ENCODE data around the gene ADGRE2. TPM values are rescaled to one million over a fixed set of nuclear protein-coding genes. Genes with fewer than 3 reads are reported as not detected.

ADGRE2 gene
- total RNA-seq, 2 donors from 2014 or later: 0.07 TPM

DNA sequence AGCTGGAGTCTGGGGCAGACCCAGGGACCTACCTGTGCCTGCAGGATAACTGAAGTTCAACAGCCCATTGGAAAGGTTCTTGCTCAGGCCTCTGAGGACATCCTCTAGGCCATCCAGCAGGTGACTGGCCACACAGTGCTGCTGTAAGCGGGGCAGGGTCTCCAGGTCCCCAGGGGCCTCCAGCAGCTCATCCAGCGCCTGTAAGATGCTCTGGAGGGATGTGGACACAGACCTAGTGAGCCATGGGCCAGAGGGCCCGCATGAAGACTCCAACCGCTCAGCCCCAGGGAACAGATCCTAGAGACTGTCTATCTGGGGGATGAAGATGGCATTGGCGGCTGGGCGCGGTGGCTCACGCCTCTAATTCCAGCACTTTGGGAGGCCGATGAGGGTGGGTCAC, 14.0 kb downstream of the ADGRE2 start:
- Histone ChIP-seq H3K4me1 (ENCODE audit: control insufficient read depth, insufficient read depth, low read length) (no peaks in the 10 kb centered on the region), H3K27me3 (ENCODE audit: control insufficient read depth, insufficient read depth, low read length, poor library complexity, severe bottlenecking) (no peaks in the 10 kb centered on the region), H3K27ac (ENCODE audit: low read depth, low read length) (no peak overlapping the region), H3K4me3 (ENCODE audit: low read length) (no peak overlapping the region), H3K36me3 (ENCODE audit: control insufficient read depth, insufficient read depth, low read length) (no peaks in the 10 kb centered on the region), H3K9me3 (ENCODE audit: control insufficient read depth, low read length) (peaks cover 21% of the 10 kb centered on the region), H3K9ac (ENCODE audit: extremely low read depth, low read length, poor library complexity, severe bottlenecking) (no peak overlapping the region)
- Mint-ChIP-seq H3K4me3 (no peak overlapping the region), H3K4me1 (no peaks in the 10 kb centered on the region), H3K27ac (no peak overlapping the region), H3K27me3 (ENCODE audit: insufficient read depth) (peaks cover 5% of the 10 kb centered on the region), H3K9me3 (peaks cover 38% of the 10 kb centered on the region), H3K36me3 (ENCODE audit: low read depth) (no peaks in the 10 kb centered on the region)
- 81 to 89% methylated on average over 7 to 9 of the region's 9 CpGs for WGBS, 2 experiments (ENCODE audit: insufficient coverage in 1 of 2, insufficient read length in 1 of 2)
- no peak for DNase-seq
- TF ChIP-seq, protein P1, sequence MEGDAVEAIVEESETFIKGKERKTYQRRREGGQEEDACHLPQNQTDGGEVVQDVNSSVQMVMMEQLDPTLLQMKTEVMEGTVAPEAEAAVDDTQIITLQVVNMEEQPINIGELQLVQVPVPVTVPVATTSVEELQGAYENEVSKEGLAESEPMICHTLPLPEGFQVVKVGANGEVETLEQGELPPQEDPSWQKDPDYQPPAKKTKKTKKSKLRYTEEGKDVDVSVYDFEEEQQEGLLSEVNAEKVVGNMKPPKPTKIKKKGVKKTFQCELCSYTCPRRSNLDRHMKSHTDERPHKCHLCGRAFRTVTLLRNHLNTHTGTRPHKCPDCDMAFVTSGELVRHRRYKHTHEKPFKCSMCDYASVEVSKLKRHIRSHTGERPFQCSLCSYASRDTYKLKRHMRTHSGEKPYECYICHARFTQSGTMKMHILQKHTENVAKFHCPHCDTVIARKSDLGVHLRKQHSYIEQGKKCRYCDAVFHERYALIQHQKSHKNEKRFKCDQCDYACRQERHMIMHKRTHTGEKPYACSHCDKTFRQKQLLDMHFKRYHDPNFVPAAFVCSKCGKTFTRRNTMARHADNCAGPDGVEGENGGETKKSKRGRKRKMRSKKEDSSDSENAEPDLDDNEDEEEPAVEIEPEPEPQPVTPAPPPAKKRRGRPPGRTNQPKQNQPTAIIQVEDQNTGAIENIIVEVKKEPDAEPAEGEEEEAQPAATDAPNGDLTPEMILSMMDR (conservative IDR thresholded peaks at IDR 0.05): no peak

DNA sequence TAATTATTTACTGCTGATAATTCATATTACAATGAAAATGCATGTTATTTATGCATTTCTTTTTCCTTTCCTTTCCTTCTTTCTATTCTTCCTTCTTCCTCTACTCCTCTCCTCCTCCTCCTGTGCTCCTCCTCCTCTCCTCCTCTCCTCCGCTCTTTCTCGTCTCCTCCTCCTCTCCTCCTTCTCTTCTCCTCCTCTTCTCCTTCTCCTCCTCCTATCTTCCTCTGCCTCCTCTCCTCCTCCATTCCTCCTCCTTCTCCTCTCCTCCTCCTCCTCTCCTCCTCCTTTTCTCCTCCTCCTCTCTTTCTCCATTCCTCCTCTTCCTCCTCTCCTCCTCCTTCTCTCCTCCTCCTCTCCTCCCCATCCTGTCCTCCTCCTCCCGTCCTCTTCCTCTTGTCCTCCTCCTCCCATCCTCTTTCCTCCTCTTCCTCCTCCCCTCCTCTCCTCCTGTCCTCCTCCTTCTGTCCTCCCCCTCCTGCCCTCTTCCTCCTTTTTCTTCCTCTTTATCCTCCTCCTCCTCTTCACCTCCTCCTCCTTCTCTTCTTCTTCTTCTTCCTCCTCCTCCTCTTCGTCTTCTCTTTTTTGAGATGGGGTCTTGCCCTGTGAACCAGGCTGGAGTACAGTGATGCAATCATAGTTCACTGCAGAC, 14.7 kb downstream of the ADGRE2 start:
- Histone ChIP-seq H3K9me3 (ENCODE audit: control insufficient read depth, low read length) (peaks cover 21% of the 10 kb centered on the region), H3K9ac (ENCODE audit: extremely low read depth, low read length, poor library complexity, severe bottlenecking) (no peak overlapping the region), H3K27ac (ENCODE audit: low read depth, low read length) (no peak overlapping the region), H3K4me1 (ENCODE audit: control insufficient read depth, insufficient read depth, low read length) (no peaks in the 10 kb centered on the region), H3K27me3 (ENCODE audit: control insufficient read depth, insufficient read depth, low read length, poor library complexity, severe bottlenecking) (no peaks in the 10 kb centered on the region), H3K4me3 (ENCODE audit: low read length) (no peak overlapping the region), H3K36me3 (ENCODE audit: control insufficient read depth, insufficient read depth, low read length) (no peaks in the 10 kb centered on the region)
- no peaks in the 10 kb centered on the region for H3K4me1 Mint-ChIP-seq
- peaks cover 37% of the 10 kb centered on the region for H3K9me3 Mint-ChIP-seq
- no peak for DNase-seq
- 76 to 79% methylated on average over 2 to 4 of the region's 4 CpGs for WGBS, 2 experiments (ENCODE audit: insufficient coverage in 1 of 2, insufficient read length in 1 of 2)
- H3K4me3 Mint-ChIP-seq: no peak overlapping the region
- H3K36me3 Mint-ChIP-seq (ENCODE audit: low read depth): no peaks in the 10 kb centered on the region
- TF ChIP-seq, protein P1 (conservative IDR thresholded peaks at IDR 0.05): no peak
- no peak overlapping the region for H3K27ac Mint-ChIP-seq
- H3K27me3 Mint-ChIP-seq (ENCODE audit: insufficient read depth): peaks cover 5% of the 10 kb centered on the region

DNA sequence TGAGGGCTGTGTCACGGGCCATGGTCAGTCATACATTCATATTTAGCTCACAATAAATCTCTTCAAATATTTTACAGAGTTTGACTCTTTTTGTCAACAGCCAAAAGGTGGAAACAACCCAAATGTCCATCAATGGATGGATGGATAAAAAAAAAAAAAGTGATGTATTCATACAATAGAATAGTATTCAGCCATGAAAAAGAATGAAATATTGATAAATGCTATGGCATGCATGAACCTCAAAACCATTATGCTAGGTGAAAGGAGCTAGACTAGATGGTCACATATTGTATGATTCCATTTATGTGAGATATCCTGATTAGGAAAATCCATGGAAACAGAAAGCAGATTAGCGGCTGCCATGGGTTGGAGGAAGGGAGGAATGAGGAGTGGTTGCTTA, 16.2 kb downstream of the ADGRE2 start:
- Mint-ChIP-seq H3K9me3 (peaks cover 32% of the 10 kb centered on the region), H3K27ac (no peak overlapping the region), H3K4me3 (no peak overlapping the region), H3K4me1 (no peaks in the 10 kb centered on the region), H3K27me3 (ENCODE audit: insufficient read depth) (peaks cover 5% of the 10 kb centered on the region), H3K36me3 (ENCODE audit: low read depth) (no peaks in the 10 kb centered on the region)
- H3K4me3 ChIP-seq (ENCODE audit: low read length): no peak overlapping the region
- TF ChIP-seq, protein P1 (conservative IDR thresholded peaks at IDR 0.05): no peak
- 75 to 82% methylated on average over 1 to 2 of the region's 2 CpGs for WGBS, 2 experiments (ENCODE audit: insufficient coverage in 1 of 2, insufficient read length in 1 of 2)
- peaks cover 26% of the 10 kb centered on the region for H3K9me3 ChIP-seq (ENCODE audit: control insufficient read depth, low read length)
- H3K36me3 ChIP-seq (ENCODE audit: control insufficient read depth, insufficient read depth, low read length): no peaks in the 10 kb centered on the region
- no peak overlapping the region for H3K27ac ChIP-seq (ENCODE audit: low read depth, low read length)
- no peak overlapping the region for H3K9ac ChIP-seq (ENCODE audit: extremely low read depth, low read length, poor library complexity, severe bottlenecking)
- no peak for DNase-seq
- no peaks in the 10 kb centered on the region for H3K4me1 ChIP-seq (ENCODE audit: control insufficient read depth, insufficient read depth, low read length)
- no peaks in the 10 kb centered on the region for H3K27me3 ChIP-seq (ENCODE audit: control insufficient read depth, insufficient read depth, low read length, poor library complexity, severe bottlenecking)

Data from endodermal cell (in vitro differentiated cells).